GM21360 (cell line): Measurements from ENCODE around the gene SRCIN1.
"Not testable (repeated sequence)": the region's sequence is repeated elsewhere in the genome, so short reads cannot be mapped to it uniquely, and the experiment has no call there.

Experiments
- ATAC-seq: cut with Tn5 transposase; IDR thresholded peaks from one replicate; pipeline ENCODE4 v1.9.1; 2021; ENCODE audit warnings: mild to moderate bottlenecking, moderate library complexity; ENCODE audit not compliant: unreplicated experiment

The SRCIN1 gene

GRCh38 chr17:38605841-38606645 lies at the start of gene SRCIN1:
TSS of gene SRCIN1 (minus strand) at chr17:38605952. CDS start at chr17:38605705, 247 bp downstream.
- ATAC-seq = no peak

GRCh38 chr17:38654411-38655398 lies 49.0 kb upstream of the SRCIN1 start:
- ATAC-seq = no peak

- no peak for ATAC-seq
These were observed 47.9 kb upstream of the SRCIN1 start for GRCh38 chr17:38653679-38654078.

GRCh38 chr17:38653230-38653629 lies 47.5 kb upstream of the SRCIN1 start:
- no peak for ATAC-seq

GRCh38 chr17:38650653-38651173 lies 45.0 kb upstream of the SRCIN1 start:
- ATAC-seq = not testable (repeated sequence)

- ATAC-seq = no peak
These were observed 32.2 kb upstream of the SRCIN1 start for GRCh38 chr17:38637951-38638350.

- no peak for ATAC-seq
These were observed 30.3 kb upstream of the SRCIN1 start for GRCh38 chr17:38636054-38636453.

- ATAC-seq = no peak
These were observed 26.6 kb upstream of the SRCIN1 start for GRCh38 chr17:38632334-38632733.

- no peak for ATAC-seq
These were observed 22.7 kb upstream of the SRCIN1 start for GRCh38 chr17:38628441-38628840.

GRCh38 chr17:38627957-38628356 lies 22.2 kb upstream of the SRCIN1 start:
- ATAC-seq = no peak

- not testable (repeated sequence) for ATAC-seq
These were observed 21.0 kb upstream of the SRCIN1 start for GRCh38 chr17:38626606-38627226.

- no peak for ATAC-seq
These were observed 19.7 kb upstream of the SRCIN1 start for GRCh38 chr17:38625482-38625881.

GRCh38 chr17:38624782-38625355 lies 19.1 kb upstream of the SRCIN1 start:
- ATAC-seq = peak; percentile 58

- no peak for ATAC-seq
These were observed 15.8 kb upstream of the SRCIN1 start for GRCh38 chr17:38621538-38621937.

- no peak for ATAC-seq
These were observed 15.0 kb upstream of the SRCIN1 start for GRCh38 chr17:38620551-38621277.

- no peak for ATAC-seq
These were observed 14.3 kb upstream of the SRCIN1 start for GRCh38 chr17:38619937-38620550.

GRCh38 chr17:38619451-38619795 lies 13.7 kb upstream of the SRCIN1 start:
- ATAC-seq = no peak

GRCh38 chr17:38617967-38618760 lies 12.4 kb upstream of the SRCIN1 start:
- no peak for ATAC-seq
